H1 (cell line): Measurements from ENCODE around the gene EPN2.
"Not testable (repeated sequence)": the region's sequence is repeated elsewhere in the genome, so short reads cannot be mapped to it uniquely, and the experiment has no call there.

Experiments
- EP300 ChIP-seq, 2 experiments: IDR thresholded peaks; 1 replicate in 1 of 2; 2 replicates in 1 of 2; pipeline ENCODE4 v1.6.1; 2011 to 2012; ENCODE audit warnings: low read depth in 2 of 2, low read length in 2 of 2, mild to moderate bottlenecking in 2 of 2, borderline replicate concordance in 1 of 2, inconsistent platforms in 1 of 2, moderate library complexity in 1 of 2
- SIN3A ChIP-seq, 2 experiments: IDR thresholded peaks in 1 of 2; conservative IDR thresholded peaks in 1 of 2; 2 replicates each; pipeline ENCODE4 v1.6.1; 2011 to 2012; ENCODE audit warnings: low read length in 2 of 2, improper control_type of control experiment in 1 of 2, low read depth in 1 of 2, mild to moderate bottlenecking in 1 of 2
- TF ChIP-seq, protein P1 (sequence below): IDR thresholded peaks from 2 replicates; pipeline ENCODE4 v1.6.1; 2012; ENCODE audit warnings: inconsistent platforms
- TF ChIP-seq, protein P2 (sequence below), 3 experiments: IDR thresholded peaks; 1 replicate in 2 of 3; 2 replicates in 1 of 3; pipeline versions ENCODE4 v1.5.1 to v1.6.1; 2011; ENCODE audit warnings: low read length in 3 of 3, mild to moderate bottlenecking in 3 of 3, inconsistent platforms in 2 of 3, low read depth in 1 of 3, moderate library complexity in 1 of 3; ENCODE audit not compliant: insufficient read depth in 1 of 3; ENCODE audit errors: control extremely low read depth in 1 of 3

DNA sequence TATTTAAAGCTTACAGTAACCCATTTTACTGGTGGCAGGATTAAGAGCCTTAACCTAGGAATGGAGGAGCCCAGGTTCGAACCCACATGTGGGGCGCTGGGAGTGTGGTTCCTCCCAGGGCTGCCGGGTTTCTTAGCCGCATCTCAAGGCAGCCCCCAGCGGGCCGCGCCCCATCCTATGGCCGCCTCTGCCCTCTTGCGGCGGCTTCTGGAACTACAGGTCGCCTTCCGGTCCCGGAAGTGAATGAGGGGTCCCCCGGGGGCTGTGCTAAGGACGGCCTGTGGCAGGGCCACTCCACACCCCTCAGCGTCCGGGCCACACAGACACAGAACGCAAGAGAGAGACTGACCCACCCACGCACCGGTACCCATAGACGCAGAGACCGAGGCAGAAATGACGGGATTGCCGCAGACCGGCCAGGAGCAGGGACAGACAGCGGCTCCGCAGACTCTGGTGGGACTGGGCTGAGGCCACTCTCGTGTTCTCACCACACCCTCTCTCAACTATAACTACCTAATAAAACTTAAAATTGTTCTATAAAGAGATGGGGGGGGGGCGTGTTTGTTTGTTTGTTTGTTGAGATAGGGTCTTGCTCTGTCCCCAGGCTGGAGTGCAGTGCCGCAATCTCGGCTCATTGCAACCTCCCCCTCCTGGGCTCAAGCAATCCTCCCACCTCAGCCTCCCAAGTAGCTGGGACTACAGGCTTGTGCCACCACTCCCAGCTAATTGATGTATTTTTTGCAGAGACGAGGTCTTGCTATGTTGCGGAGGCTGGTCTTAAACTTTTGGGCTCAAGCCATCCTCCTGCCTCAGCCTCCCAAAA is 40.6 kb upstream of the EPN2 start:
- not testable (repeated sequence) for TF ChIP-seq EP300 (IDR thresholded peaks at IDR 0.05; ENCODE audit: borderline replicate concordance in 1 of 2, low read depth in 2 of 2, low read length in 2 of 2); SIN3A (conservative IDR thresholded peaks at IDR 0.05 in 1 of 2, IDR thresholded peaks at IDR 0.05 in 1 of 2; ENCODE audit: low read depth in 1 of 2, low read length in 2 of 2)
- TF ChIP-seq, protein P1, sequence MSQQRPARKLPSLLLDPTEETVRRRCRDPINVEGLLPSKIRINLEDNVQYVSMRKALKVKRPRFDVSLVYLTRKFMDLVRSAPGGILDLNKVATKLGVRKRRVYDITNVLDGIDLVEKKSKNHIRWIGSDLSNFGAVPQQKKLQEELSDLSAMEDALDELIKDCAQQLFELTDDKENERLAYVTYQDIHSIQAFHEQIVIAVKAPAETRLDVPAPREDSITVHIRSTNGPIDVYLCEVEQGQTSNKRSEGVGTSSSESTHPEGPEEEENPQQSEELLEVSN: not testable (repeated sequence)
- TF ChIP-seq, protein P2, sequence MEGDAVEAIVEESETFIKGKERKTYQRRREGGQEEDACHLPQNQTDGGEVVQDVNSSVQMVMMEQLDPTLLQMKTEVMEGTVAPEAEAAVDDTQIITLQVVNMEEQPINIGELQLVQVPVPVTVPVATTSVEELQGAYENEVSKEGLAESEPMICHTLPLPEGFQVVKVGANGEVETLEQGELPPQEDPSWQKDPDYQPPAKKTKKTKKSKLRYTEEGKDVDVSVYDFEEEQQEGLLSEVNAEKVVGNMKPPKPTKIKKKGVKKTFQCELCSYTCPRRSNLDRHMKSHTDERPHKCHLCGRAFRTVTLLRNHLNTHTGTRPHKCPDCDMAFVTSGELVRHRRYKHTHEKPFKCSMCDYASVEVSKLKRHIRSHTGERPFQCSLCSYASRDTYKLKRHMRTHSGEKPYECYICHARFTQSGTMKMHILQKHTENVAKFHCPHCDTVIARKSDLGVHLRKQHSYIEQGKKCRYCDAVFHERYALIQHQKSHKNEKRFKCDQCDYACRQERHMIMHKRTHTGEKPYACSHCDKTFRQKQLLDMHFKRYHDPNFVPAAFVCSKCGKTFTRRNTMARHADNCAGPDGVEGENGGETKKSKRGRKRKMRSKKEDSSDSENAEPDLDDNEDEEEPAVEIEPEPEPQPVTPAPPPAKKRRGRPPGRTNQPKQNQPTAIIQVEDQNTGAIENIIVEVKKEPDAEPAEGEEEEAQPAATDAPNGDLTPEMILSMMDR (IDR thresholded peaks at IDR 0.05; ENCODE audit: control extremely low read depth in 1 of 3, insufficient read depth in 1 of 3, low read depth in 1 of 3, low read length in 3 of 3): not testable (repeated sequence)
